Subcutaneous abdominal adipose tissue (tissue), 5 donors: ENCODE data around the gene ABHD2.
A peak's percentile ranks its signal among the peaks of the same experiment; 100 is the strongest.
"Not testable (repeated sequence)": the region's sequence is repeated elsewhere in the genome, so short reads cannot be mapped to it uniquely, and the experiment has no call there.

Experiments
- H3K27ac ChIP-seq: one replicate; pipeline ENCODE4 v1.7.0; 2013; ENCODE audit warnings: low read depth, mild to moderate bottlenecking, inconsistent platforms, low read length, moderate library complexity
- H3K27me3 ChIP-seq, 5 donors: one replicate each; pipeline ENCODE4 v1.7.0; 2013; ENCODE audit warnings: low read length in 5 of 5, inconsistent platforms in 1 of 5; ENCODE audit not compliant: control insufficient read depth in 5 of 5, insufficient read depth in 4 of 5
- H3K36me3 ChIP-seq, 5 donors: one replicate each; pipeline ENCODE4 v1.7.0; 2013; ENCODE audit warnings: low read length in 5 of 5; ENCODE audit not compliant: control insufficient read depth in 5 of 5, insufficient read depth in 5 of 5
- H3K4me1 ChIP-seq, 5 donors: one replicate each; pipeline ENCODE4 v1.7.0; 2013; ENCODE audit warnings: low read length in 5 of 5, mild to moderate bottlenecking in 3 of 5, moderate library complexity in 1 of 5; ENCODE audit not compliant: control insufficient read depth in 5 of 5, insufficient read depth in 5 of 5
- H3K4me3 ChIP-seq, 5 donors: one replicate each; pipeline ENCODE4 v1.7.0; 2013; ENCODE audit warnings: low read length in 5 of 5, low read depth in 1 of 5
- H3K9ac ChIP-seq, 5 donors: one replicate each; pipeline ENCODE4 v1.7.0; 2013; ENCODE audit warnings: low read length in 5 of 5, mild to moderate bottlenecking in 4 of 5, moderate library complexity in 3 of 5
- H3K9me3 ChIP-seq, 5 donors: one replicate each; pipeline ENCODE4 v1.7.0; 2013; ENCODE audit warnings: low read length in 5 of 5; ENCODE audit not compliant: control insufficient read depth in 5 of 5
- donor health status: healthy.
- donor health status: healthy.
- donor health status: healthy.
- donor health status: healthy.
- donor health status: healthy.

Gene ABHD2

GRCh38 chr15:89087830-89088604 is at the start of gene ABHD2:
ABHD2 (plus strand) TSS chr15:89088456; CDS start chr15:89116328, 27,872 bp downstream.
- Histone ChIP-seq H3K4me3 (peak within 1 kb of the TSS; percentile 72 to 96 (median 92)), H3K9ac (peak within 1 kb of the TSS in 4 of 5 donors; percentile 83 to 93 (median 91)), H3K4me1 (peaks cover 8 to 47% (median 43%) of the 10 kb centered on the region in 5 donors)

GRCh38 chr15:89039142-89039541 is 49.1 kb upstream of the ABHD2 start:
- H3K9me3 ChIP-seq, result no peaks in the 10 kb centered on the region
- H3K27me3 ChIP-seq, result no peaks in the 10 kb centered on the region
- no peak overlapping the region for H3K9ac ChIP-seq
- H3K27ac ChIP-seq, result no peak overlapping the region
- H3K36me3 ChIP-seq, result no peaks in the 10 kb centered on the region
- no peak overlapping the region for H3K4me3 ChIP-seq
- peaks cover 0 to 29% (median 20%) of the 10 kb centered on the region in 5 donors for H3K4me1 ChIP-seq

More at GRCh38 chr15:89087830-89088604, at the start of gene ABHD2:
- Histone ChIP-seq H3K36me3 (no peaks in the 10 kb centered on the region), H3K27ac (peak within 1 kb of the TSS; percentile 82), H3K27me3 (no peaks in the 10 kb centered on the region), H3K9me3 (no peaks in the 10 kb centered on the region)

- H3K27ac ChIP-seq, result peak overlapping the region; percentile 68
- H3K36me3 ChIP-seq, result no peaks in the 10 kb centered on the region
- no peaks in the 10 kb centered on the region for H3K27me3 ChIP-seq
- H3K9ac ChIP-seq, result no peak overlapping the region
- H3K4me3 ChIP-seq, result no peak overlapping the region
- H3K9me3 ChIP-seq, result no peaks in the 10 kb centered on the region
- peaks cover 0 to 23% (median 16%) of the 10 kb centered on the region in 5 donors for H3K4me1 ChIP-seq
Observed at GRCh38 chr15:89041507-89041906, 46.7 kb upstream of the ABHD2 start.

- Histone ChIP-seq H3K4me1 (peaks cover 0 to 23% (median 16%) of the 10 kb centered on the region in 5 donors), H3K36me3 (no peaks in the 10 kb centered on the region)
Observed at GRCh38 chr15:89042387-89042786, 45.9 kb upstream of the ABHD2 start.

GRCh38 chr15:89043031-89044002 is 44.9 kb upstream of the ABHD2 start:
- Histone ChIP-seq H3K4me3 (no peak overlapping the region), H3K36me3 (no peaks in the 10 kb centered on the region), H3K4me1 (peaks cover 0 to 23% (median 16%) of the 10 kb centered on the region in 5 donors), H3K27me3 (no peaks in the 10 kb centered on the region), H3K27ac (no peak overlapping the region), H3K9me3 (no peaks in the 10 kb centered on the region), H3K9ac (no peak overlapping the region)

More at GRCh38 chr15:89042387-89042786, 45.9 kb upstream of the ABHD2 start:
- no peak overlapping the region for H3K9ac ChIP-seq
- H3K27ac ChIP-seq, result no peak overlapping the region
- H3K9me3 ChIP-seq, result no peaks in the 10 kb centered on the region
- H3K4me3 ChIP-seq, result no peak overlapping the region
- no peaks in the 10 kb centered on the region for H3K27me3 ChIP-seq

- not testable (repeated sequence) for H3K4me3 ChIP-seq, H3K9me3 ChIP-seq, H3K27me3 ChIP-seq, H3K27ac ChIP-seq, H3K9ac ChIP-seq, H3K36me3 ChIP-seq
- H3K4me1 ChIP-seq, result peaks cover 9 to 17% (median 13%) of the 10 kb centered on the region in 5 donors
Observed at GRCh38 chr15:89049016-89049666, 39.1 kb upstream of the ABHD2 start.

- peak overlapping the region; percentile 86 for H3K27ac ChIP-seq
- H3K9me3 ChIP-seq, result no peaks in the 10 kb centered on the region
- H3K9ac ChIP-seq, result peak overlapping the region in 1 of 5 donors; percentile 99
- no peaks in the 10 kb centered on the region for H3K36me3 ChIP-seq
- H3K27me3 ChIP-seq, result peaks cover 0 to 6% (median 0%) of the 10 kb centered on the region in 5 donors
- H3K4me1 ChIP-seq, result peaks cover 9 to 17% (median 13%) of the 10 kb centered on the region in 5 donors
- peak overlapping the region in 1 of 5 donors; percentile 3 for H3K4me3 ChIP-seq
Observed at GRCh38 chr15:89051875-89052274, 36.4 kb upstream of the ABHD2 start.

GRCh38 chr15:89052474-89052873 is 35.8 kb upstream of the ABHD2 start:
- Histone ChIP-seq H3K9me3 (no peaks in the 10 kb centered on the region), H3K27ac (peak overlapping the region; percentile 86), H3K4me1 (peaks cover 9 to 20% (median 15%) of the 10 kb centered on the region in 5 donors), H3K9ac (peak overlapping the region in 1 of 5 donors; percentile 99), H3K36me3 (no peaks in the 10 kb centered on the region), H3K4me3 (no peak overlapping the region), H3K27me3 (peaks cover 0 to 6% (median 0%) of the 10 kb centered on the region in 5 donors)

- H3K4me1 ChIP-seq, result peaks cover 12 to 20% (median 15%) of the 10 kb centered on the region in 5 donors
- H3K27me3 ChIP-seq, result peaks cover 0 to 6% (median 0%) of the 10 kb centered on the region in 5 donors
- H3K36me3 ChIP-seq, result no peaks in the 10 kb centered on the region
- no peak overlapping the region for H3K27ac ChIP-seq
- H3K4me3 ChIP-seq, result no peak overlapping the region
- no peaks in the 10 kb centered on the region for H3K9me3 ChIP-seq
- H3K9ac ChIP-seq, result no peak overlapping the region
Observed at GRCh38 chr15:89054873-89055272, 33.4 kb upstream of the ABHD2 start.
